Suprapubic skin (tissue), 4 donors: ENCODE measurements around the gene CTDSP1. TPM values are rescaled to one million over a fixed set of nuclear protein-coding genes. Genes with fewer than 3 reads are reported as not detected.
A peak's percentile ranks its signal among the peaks of the same experiment; 100 is the strongest.

ENCODE experiments used
- DNase-seq, 2 donors: peaks; one replicate each; pipeline ENCODE4 v3.0.0-alpha.2; 2019; ENCODE audit warnings: low spot score in 2 of 2
- H3K27ac ChIP-seq: fragments of 200-600 bp; sonication (generic); one replicate; pipeline ENCODE4 v1.5.1; 2019
- H3K27me3 ChIP-seq: fragments of 200-600 bp; sonication (generic); one replicate; pipeline ENCODE4 v1.5.1; 2019
- H3K36me3 ChIP-seq: fragments of 200-600 bp; sonication (generic); one replicate; pipeline ENCODE4 v1.5.1; 2019
- H3K4me1 ChIP-seq: fragments of 200-600 bp; sonication (generic); one replicate; pipeline ENCODE4 v1.5.1; 2019
- H3K4me3 ChIP-seq: fragments of 200-600 bp; sonication (generic); one replicate; pipeline ENCODE4 v1.5.1; 2019; ENCODE audit warnings: mild to moderate bottlenecking
- H3K9me3 ChIP-seq: fragments of 200-600 bp; sonication (generic); one replicate; pipeline ENCODE4 v1.5.1; 2019
- CTCF ChIP-seq, 2 donors: fragments of 200-600 bp in 1 of 2; fragments of 450-650 bp in 1 of 2; sonication (generic) in 1 of 2; IDR thresholded peaks; one replicate each; pipeline ENCODE4 v1.5.1; 2016 to 2019; ENCODE audit warnings: antibody characterized with exemption in 2 of 2, mild to moderate bottlenecking in 1 of 2, moderate library complexity in 1 of 2
- EP300 ChIP-seq: sonication (generic); formaldehyde crosslinking; IDR thresholded peaks from one replicate; pipeline ENCODE4 v1.6.1; 2017; ENCODE audit warnings: antibody characterized with exemption
- POLR2A ChIP-seq, 2 donors: fragments of 450-650 bp; IDR thresholded peaks; one replicate each; pipeline ENCODE4 v1.6.1; 2017; ENCODE audit warnings: antibody characterized with exemption in 2 of 2, mild to moderate bottlenecking in 2 of 2, moderate library complexity in 2 of 2
- POLR2AphosphoS5 ChIP-seq, 3 donors: sonication (generic); formaldehyde crosslinking; IDR thresholded peaks; one replicate each; pipeline ENCODE4 v1.6.1; 2017; ENCODE audit warnings: antibody characterized with exemption in 3 of 3
- WGBS: methylation state at CpG from one replicate; pipeline ENCODE4 v1.1.5; 2018; 5-methylcytosine and 5-hydroxymethylcytosine counted together
- total RNA-seq, 4 donors: library from RNA; depleted of rRNA; stranded (reverse); fragments of >200 nt; gene quantifications; one replicate each; pipeline ENCODE4 v1.1.0, GENCODE V29; 2016

Gene CTDSP1
- total RNA-seq, 4 donors from 2014 or later = 70.3 to 140 (median 99.5) TPM

DNA sequence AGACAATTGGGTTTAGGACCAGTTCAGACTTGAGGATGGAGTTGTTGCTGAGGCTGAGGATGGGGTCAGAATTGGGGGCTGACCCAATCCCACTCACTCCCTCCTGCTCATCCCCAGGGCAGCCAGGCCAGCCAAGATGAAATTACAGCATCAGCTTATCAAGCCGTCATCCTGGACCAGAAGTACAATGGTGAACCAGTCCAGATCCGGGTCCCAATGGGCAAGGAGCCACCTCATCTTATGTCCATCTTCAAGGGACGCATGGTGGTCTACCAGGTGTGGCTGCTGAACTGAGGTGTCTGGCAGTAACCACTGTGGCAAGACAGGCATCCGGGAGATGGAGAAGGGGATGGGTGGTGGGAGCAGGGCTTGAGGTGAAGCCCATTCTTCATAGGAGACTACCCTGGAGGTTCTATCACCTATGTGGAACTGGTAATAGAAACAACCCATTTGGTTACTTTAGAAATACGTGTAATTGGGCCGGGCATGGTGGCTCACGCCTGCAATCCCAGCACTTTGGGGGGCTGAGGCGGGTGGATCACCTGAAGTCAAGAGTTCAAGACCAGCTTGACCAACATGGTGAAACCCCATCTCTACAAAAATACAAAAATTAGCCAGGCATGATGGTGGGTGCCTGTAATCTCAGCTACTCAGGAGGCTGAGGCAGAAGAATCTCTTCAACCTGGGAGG lies 33.2 kb downstream of the CTDSP1 start:
- no peak overlapping the region for H3K27ac ChIP-seq
- DNase-seq = peak; percentile 45 to 56
- no peaks in the 10 kb centered on the region for H3K9me3 ChIP-seq
- no peak overlapping the region for H3K4me3 ChIP-seq
- H3K36me3 ChIP-seq = no peaks in the 10 kb centered on the region
- H3K4me1 ChIP-seq = no peaks in the 10 kb centered on the region
- WGBS = 84% methylated on average over 8 of the region's 8 CpGs
- no peaks in the 10 kb centered on the region for H3K27me3 ChIP-seq
- TF ChIP-seq POLR2A (IDR thresholded peaks at IDR 0.05) (no peak), CTCF (IDR thresholded peaks at IDR 0.05) (no peak), EP300 (no peak), POLR2AphosphoS5 (IDR thresholded peaks at IDR 0.05) (no peak)

GRCh38 chr2:218434456-218434855 lies 34.8 kb downstream of the CTDSP1 start:
- DNase-seq = peak; percentile 36 to 68

DNA sequence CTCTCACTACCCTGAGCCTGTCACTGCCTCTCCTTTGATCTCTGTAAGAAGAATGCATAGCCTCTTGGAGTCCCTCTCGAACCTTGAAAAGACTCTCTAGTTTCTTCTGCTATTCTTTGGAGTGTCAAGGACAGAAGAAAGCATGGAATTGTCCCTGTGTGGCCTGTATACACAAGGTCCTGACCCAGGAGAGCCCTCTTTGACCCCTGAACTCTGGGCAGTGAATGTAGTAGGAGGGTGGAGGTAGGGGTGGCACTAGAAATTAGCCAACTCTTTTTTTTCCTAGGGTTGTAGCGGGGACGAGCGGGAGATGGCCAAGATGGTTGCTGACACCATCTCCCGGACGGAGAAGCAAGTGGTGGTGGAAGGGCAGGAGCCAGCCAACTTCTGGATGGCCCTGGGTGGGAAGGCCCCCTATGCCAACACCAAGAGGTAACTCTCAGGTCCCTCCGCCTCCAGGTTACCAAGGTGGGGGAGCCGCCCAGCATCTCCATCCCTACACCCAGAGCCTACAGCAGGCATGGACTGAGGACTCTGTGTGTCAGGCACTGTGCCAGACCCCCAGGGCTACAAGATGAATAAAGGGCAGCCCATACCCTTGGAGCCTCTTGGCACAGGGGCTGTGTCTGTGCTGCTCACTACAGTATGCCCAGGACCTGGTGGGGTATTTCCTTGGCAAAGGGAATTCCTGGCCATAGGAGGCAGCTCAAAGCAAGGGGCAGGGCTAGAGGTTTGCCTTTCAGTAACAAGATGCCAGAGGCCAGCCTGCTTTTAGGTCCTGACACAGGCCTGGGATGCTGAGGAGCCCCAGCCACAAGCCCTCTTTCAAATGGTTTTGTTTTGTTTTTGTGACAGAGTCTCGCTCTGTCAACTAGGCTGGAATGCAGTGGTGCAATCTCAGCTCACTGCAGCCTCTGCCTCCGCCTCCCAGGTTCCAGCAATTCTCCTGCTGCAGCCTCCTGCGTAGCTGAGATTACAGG lies 35.6 kb downstream of the CTDSP1 start:
- peak; percentile 55 to 62 for DNase-seq
- no peaks in the 10 kb centered on the region for H3K4me1 ChIP-seq
- 92% methylated on average over 10 of the region's 11 CpGs for whole genome bisulfite sequencing

More at GRCh38 chr2:218434456-218434855, 34.8 kb downstream of the CTDSP1 start:
- Histone ChIP-seq H3K36me3 (no peaks in the 10 kb centered on the region), H3K4me3 (no peak overlapping the region), H3K27ac (no peak overlapping the region), H3K4me1 (no peaks in the 10 kb centered on the region), H3K27me3 (no peaks in the 10 kb centered on the region), H3K9me3 (no peaks in the 10 kb centered on the region)
- WGBS = 89% methylated on average over 9 of the region's 9 CpGs
- no peak for TF ChIP-seq EP300
- no peak for TF ChIP-seq CTCF (IDR thresholded peaks at IDR 0.05)
- no peak for TF ChIP-seq POLR2A (IDR thresholded peaks at IDR 0.05)
- no peak for TF ChIP-seq POLR2AphosphoS5 (IDR thresholded peaks at IDR 0.05)

DNA sequence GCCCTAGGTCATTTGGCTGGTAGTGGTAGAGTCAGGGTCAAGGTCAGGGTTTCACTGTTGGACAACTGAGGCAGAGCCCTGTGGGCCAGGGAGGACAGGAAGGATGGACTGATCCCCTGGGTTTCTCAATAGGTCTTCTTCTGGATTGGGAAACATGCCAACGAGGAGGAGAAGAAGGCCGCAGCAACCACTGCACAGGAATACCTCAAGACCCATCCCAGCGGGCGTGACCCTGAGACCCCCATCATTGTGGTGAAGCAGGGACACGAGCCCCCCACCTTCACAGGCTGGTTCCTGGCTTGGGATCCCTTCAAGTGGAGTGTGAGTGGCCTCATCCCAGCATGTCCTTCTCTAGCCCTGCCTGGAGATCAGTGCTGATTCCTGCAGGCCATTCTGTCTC lies 37.3 kb downstream of the CTDSP1 start:
- Histone ChIP-seq H3K27me3 (no peaks in the 10 kb centered on the region), H3K36me3 (no peaks in the 10 kb centered on the region), H3K9me3 (no peaks in the 10 kb centered on the region), H3K4me3 (no peak overlapping the region), H3K4me1 (no peaks in the 10 kb centered on the region), H3K27ac (no peak overlapping the region)
- no peak for TF ChIP-seq EP300
- no peak for TF ChIP-seq POLR2AphosphoS5 (IDR thresholded peaks at IDR 0.05)
- no peak for TF ChIP-seq CTCF (IDR thresholded peaks at IDR 0.05)
- no peak for TF ChIP-seq POLR2A (IDR thresholded peaks at IDR 0.05)
- 87% methylated on average over 5 of the region's 5 CpGs for WGBS
- peak; percentile 53 to 59 for DNase-seq

More for the DNA sequence above, 35.6 kb downstream of the CTDSP1 start:
- H3K4me3 ChIP-seq = no peak overlapping the region
- no peaks in the 10 kb centered on the region for H3K36me3 ChIP-seq
- H3K27me3 ChIP-seq = no peaks in the 10 kb centered on the region
- no peak for TF ChIP-seq CTCF (IDR thresholded peaks at IDR 0.05)
- no peak for TF ChIP-seq POLR2AphosphoS5 (IDR thresholded peaks at IDR 0.05)
- no peak for TF ChIP-seq EP300
- no peak for TF ChIP-seq POLR2A (IDR thresholded peaks at IDR 0.05)
- H3K9me3 ChIP-seq = no peaks in the 10 kb centered on the region
- H3K27ac ChIP-seq = no peak overlapping the region

- WGBS = 86% methylated on average over 1 of the region's 1 CpG
- no peak overlapping the region for H3K27ac ChIP-seq
- DNase-seq = peak; percentile 0 to 36
- H3K27me3 ChIP-seq = no peaks in the 10 kb centered on the region
- no peak for TF ChIP-seq EP300
- TF ChIP-seq POLR2AphosphoS5 (IDR thresholded peaks at IDR 0.05) = no peak
- TF ChIP-seq POLR2A (IDR thresholded peaks at IDR 0.05) = no peak
- no peak for TF ChIP-seq CTCF (IDR thresholded peaks at IDR 0.05)
- no peaks in the 10 kb centered on the region for H3K9me3 ChIP-seq
- no peak overlapping the region for H3K4me3 ChIP-seq
- H3K4me1 ChIP-seq = no peaks in the 10 kb centered on the region
- no peaks in the 10 kb centered on the region for H3K36me3 ChIP-seq
Measured at GRCh38 chr2:218437969-218438368, 38.3 kb downstream of the CTDSP1 start.
